Panc1 (cell line): Measurements from ENCODE around the gene ITPR3.

Experiments
- CTCF ChIP-seq: fragments of 450-650 bp; IDR thresholded peaks from 2 replicates; pipeline ENCODE4 v1.5.1; 2017; ENCODE audit warnings: mild to moderate bottlenecking
- POLR2AphosphoS5 ChIP-seq: IDR thresholded peaks from 2 replicates; pipeline ENCODE4 v1.6.1; 2012; ENCODE audit warnings: mild to moderate bottlenecking, low read depth, low read length, moderate library complexity
- REST ChIP-seq, 2 experiments: IDR thresholded peaks; 2 replicates each; pipeline ENCODE4 v1.6.1; 2011 to 2012; ENCODE audit warnings: low read depth in 2 of 2, control low read depth in 1 of 2, low read length in 1 of 2, mild to moderate bottlenecking in 1 of 2, moderate library complexity in 1 of 2; ENCODE audit not compliant: insufficient read depth in 1 of 2
- SIN3A ChIP-seq: IDR thresholded peaks from 2 replicates; pipeline ENCODE4 v1.6.1; 2012; ENCODE audit warnings: low read depth, mild to moderate bottlenecking, low read length, moderate library complexity, borderline replicate concordance; ENCODE audit not compliant: insufficient read depth
- TCF7L2 ChIP-seq: IDR thresholded peaks from 2 replicates; pipeline ENCODE4 v1.6.1; 2011; ENCODE audit warnings: mild to moderate bottlenecking, low read depth, low read length, inconsistent platforms

GRCh38 chr6:33683051-33683571, 62.0 kb downstream of the ITPR3 start:
- no peak for TF ChIP-seq CTCF
- TF ChIP-seq POLR2AphosphoS5 = no peak
- no peak for TF ChIP-seq SIN3A
- TF ChIP-seq REST (IDR thresholded peaks at IDR 0.05; ENCODE audit: insufficient read depth in 1 of 2, low read depth in 2 of 2, low read length in 1 of 2) = no peak
- TF ChIP-seq TCF7L2 = no peak
